Neural progenitor cell (in vitro differentiated cells): ENCODE data around the gene NTF3. TPM values are rescaled to one million over a fixed set of nuclear protein-coding genes. Genes with fewer than 3 reads are reported as not detected.

Source experiments
- DNase-seq: peaks from one replicate; pipeline ENCODE4 v3.0.0-alpha.2; 2016; ENCODE audit warnings: low spot score
- H2AFZ ChIP-seq: fragments of 200-600 bp; sonication (generic); replicated peaks from 2 replicates; pipeline ENCODE4 v1.6.1; 2016; ENCODE audit warnings: antibody characterized with exemption
- H3F3A ChIP-seq: fragments of 200-600 bp; sonication (generic); 2 replicates; pipeline ENCODE4 v1.6.1; 2016; ENCODE audit warnings: antibody characterized with exemption, low read depth
- H3K27ac ChIP-seq: fragments of 200-600 bp; sonication (generic); 2 replicates; pipeline ENCODE4 v1.5.1; 2016; ENCODE audit warnings: mild to moderate bottlenecking
- H3K27me3 ChIP-seq: fragments of 200-600 bp; sonication (generic); 2 replicates; pipeline ENCODE4 v1.6.1; 2016; ENCODE audit warnings: mild to moderate bottlenecking, moderate library complexity
- H3K36me3 ChIP-seq: fragments of 200-600 bp; sonication (generic); 2 replicates; pipeline ENCODE4 v1.5.1; 2016
- H3K4me1 ChIP-seq: fragments of 200-600 bp; sonication (generic); 2 replicates; pipeline ENCODE4 v1.6.1; 2016; ENCODE audit warnings: mixed run types
- H3K4me2 ChIP-seq: fragments of 200-600 bp; sonication (generic); 2 replicates; pipeline ENCODE4 v1.6.1; 2016
- H3K4me3 ChIP-seq: fragments of 200-600 bp; sonication (generic); 2 replicates; pipeline ENCODE4 v1.5.1; 2016
- H3K79me2 ChIP-seq: fragments of 200-600 bp; sonication (generic); 2 replicates; pipeline ENCODE4 v1.6.1; 2016; ENCODE audit warnings: low read depth
- H3K9ac ChIP-seq: fragments of 200-600 bp; sonication (generic); 2 replicates; pipeline ENCODE4 v1.6.1; 2016
- H3K9me3 ChIP-seq: fragments of 200-600 bp; sonication (generic); 2 replicates; pipeline ENCODE4 v1.5.1; 2016; ENCODE audit warnings: low read depth
- H4K20me1 ChIP-seq: fragments of 200-600 bp; sonication (generic); 2 replicates; pipeline ENCODE4 v1.6.1; 2016; ENCODE audit warnings: low read depth
- H3K27ac Mint-ChIP-seq: 3 replicates; pipeline ENCODE4 v1.8.0; 2021; ENCODE audit warnings: mixed read lengths
- H3K27me3 Mint-ChIP-seq: 2 replicates; pipeline ENCODE4 v1.8.0; 2022; ENCODE audit warnings: low read depth, mild to moderate bottlenecking, inconsistent platforms, moderate library complexity, mixed read lengths; ENCODE audit not compliant: insufficient read depth
- H3K36me3 Mint-ChIP-seq: 3 replicates; pipeline ENCODE4 v1.8.0; 2021; ENCODE audit warnings: mixed read lengths
- H3K4me1 Mint-ChIP-seq: 3 replicates; pipeline ENCODE4 v1.8.0; 2021; ENCODE audit warnings: mixed read lengths
- H3K4me3 Mint-ChIP-seq: 3 replicates; pipeline ENCODE4 v1.8.0; 2021; ENCODE audit warnings: mild to moderate bottlenecking, moderate library complexity, mixed read lengths
- H3K9me3 Mint-ChIP-seq: 3 replicates; pipeline ENCODE4 v1.8.0; 2020; ENCODE audit warnings: mixed read lengths
- EZH2 ChIP-seq: fragments of 200-600 bp; sonication (generic); IDR thresholded peaks from 2 replicates; pipeline ENCODE4 v1.6.1; 2017; ENCODE audit warnings: antibody characterized with exemption, mild to moderate bottlenecking, moderate library complexity
- EZH2phosphoT487 ChIP-seq: fragments of 200-600 bp; sonication (generic); IDR thresholded peaks from 2 replicates; pipeline ENCODE4 v1.6.1; 2017; ENCODE audit warnings: antibody characterized with exemption
- total RNA-seq: library from RNA; depleted of rRNA; stranded (reverse); fragments of >200 nt; gene quantifications from 2 replicates; pipeline ENCODE4 v1.2.3, GENCODE V29; 2015; ENCODE audit warnings: low replicate concordance
- TF ChIP-seq, protein P1 (sequence below): fragments of 200-600 bp; sonication (generic); IDR thresholded peaks from 2 replicates; pipeline ENCODE4 v1.5.1; 2017; ENCODE audit warnings: antibody characterized with exemption, mild to moderate bottlenecking

The NTF3 gene
- total RNA-seq, 1 donor from 2014 or later = 6.7 TPM

GRCh38 chr12:5470221-5470620 lies 38.3 kb downstream of the NTF3 start:
- Histone ChIP-seq H3K9ac (no peak overlapping the region), H2AFZ (no peak overlapping the region), H3K4me2 (no peak overlapping the region), H3K27ac (no peak overlapping the region), H4K20me1 (peaks cover 8% of the 10 kb centered on the region), H3K9me3 (no peaks in the 10 kb centered on the region), H3K27me3 (no peaks in the 10 kb centered on the region), H3K4me1 (no peaks in the 10 kb centered on the region), H3K4me3 (no peak overlapping the region), H3K36me3 (no peaks in the 10 kb centered on the region), H3F3A (no peaks in the 10 kb centered on the region), H3K79me2 (peaks cover 12% of the 10 kb centered on the region)
- no peak overlapping the region for H3K27ac Mint-ChIP-seq
- TF ChIP-seq, protein P1, sequence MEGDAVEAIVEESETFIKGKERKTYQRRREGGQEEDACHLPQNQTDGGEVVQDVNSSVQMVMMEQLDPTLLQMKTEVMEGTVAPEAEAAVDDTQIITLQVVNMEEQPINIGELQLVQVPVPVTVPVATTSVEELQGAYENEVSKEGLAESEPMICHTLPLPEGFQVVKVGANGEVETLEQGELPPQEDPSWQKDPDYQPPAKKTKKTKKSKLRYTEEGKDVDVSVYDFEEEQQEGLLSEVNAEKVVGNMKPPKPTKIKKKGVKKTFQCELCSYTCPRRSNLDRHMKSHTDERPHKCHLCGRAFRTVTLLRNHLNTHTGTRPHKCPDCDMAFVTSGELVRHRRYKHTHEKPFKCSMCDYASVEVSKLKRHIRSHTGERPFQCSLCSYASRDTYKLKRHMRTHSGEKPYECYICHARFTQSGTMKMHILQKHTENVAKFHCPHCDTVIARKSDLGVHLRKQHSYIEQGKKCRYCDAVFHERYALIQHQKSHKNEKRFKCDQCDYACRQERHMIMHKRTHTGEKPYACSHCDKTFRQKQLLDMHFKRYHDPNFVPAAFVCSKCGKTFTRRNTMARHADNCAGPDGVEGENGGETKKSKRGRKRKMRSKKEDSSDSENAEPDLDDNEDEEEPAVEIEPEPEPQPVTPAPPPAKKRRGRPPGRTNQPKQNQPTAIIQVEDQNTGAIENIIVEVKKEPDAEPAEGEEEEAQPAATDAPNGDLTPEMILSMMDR = no peak
- TF ChIP-seq EZH2phosphoT487 (no peak), EZH2 (no peak)
- DNase-seq = no peak
- H3K4me3 Mint-ChIP-seq = no peak overlapping the region
- no peaks in the 10 kb centered on the region for H3K27me3 Mint-ChIP-seq
- H3K4me1 Mint-ChIP-seq = peaks cover 13% of the 10 kb centered on the region
- no peaks in the 10 kb centered on the region for H3K36me3 Mint-ChIP-seq
- no peaks in the 10 kb centered on the region for H3K9me3 Mint-ChIP-seq

DNA sequence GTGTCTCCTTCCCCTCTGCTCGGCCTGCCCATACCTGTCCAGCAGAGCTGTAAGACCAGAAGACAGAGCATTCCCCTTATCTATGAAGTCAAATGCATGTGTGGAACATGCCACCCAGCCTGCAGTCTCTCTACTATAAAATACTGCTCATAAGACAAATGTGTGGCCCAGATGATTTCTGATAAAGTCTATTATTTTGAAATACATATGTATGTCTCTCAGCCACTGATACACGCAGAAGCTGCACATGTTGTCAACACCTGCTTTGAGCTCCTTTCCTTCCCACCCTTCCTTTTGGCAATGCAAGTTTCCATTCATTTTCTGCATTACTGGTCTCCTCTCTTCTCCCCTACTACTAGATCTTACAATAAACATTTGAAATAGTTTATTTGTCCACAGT lies 38.8 kb downstream of the NTF3 start:
- Histone ChIP-seq H4K20me1 (peaks cover 8% of the 10 kb centered on the region), H2AFZ (no peak overlapping the region), H3K9ac (no peak overlapping the region), H3K27me3 (no peaks in the 10 kb centered on the region), H3K4me3 (no peak overlapping the region), H3F3A (no peaks in the 10 kb centered on the region), H3K79me2 (peaks cover 12% of the 10 kb centered on the region), H3K27ac (no peak overlapping the region), H3K4me1 (no peaks in the 10 kb centered on the region), H3K4me2 (no peak overlapping the region), H3K9me3 (no peaks in the 10 kb centered on the region), H3K36me3 (no peaks in the 10 kb centered on the region)
- Mint-ChIP-seq H3K4me3 (no peak overlapping the region), H3K27ac (peak overlapping the region; percentile 40), H3K27me3 (no peaks in the 10 kb centered on the region), H3K36me3 (no peaks in the 10 kb centered on the region), H3K4me1 (peaks cover 13% of the 10 kb centered on the region), H3K9me3 (no peaks in the 10 kb centered on the region)
- TF ChIP-seq EZH2phosphoT487 (no peak), EZH2 (no peak)
- TF ChIP-seq, protein P1 = no peak
- no peak for DNase-seq

GRCh38 chr12:5473076-5473782 lies 41.3 kb downstream of the NTF3 start:
- H2AFZ ChIP-seq = no peak overlapping the region
- no peak overlapping the region for H3K9ac ChIP-seq
- H4K20me1 ChIP-seq = peaks cover 8% of the 10 kb centered on the region
- H3F3A ChIP-seq = peaks cover 10% of the 10 kb centered on the region
- H3K4me3 ChIP-seq = no peak overlapping the region
- TF ChIP-seq EZH2 = no peak
- TF ChIP-seq, protein P1 = no peak
- TF ChIP-seq EZH2phosphoT487 = no peak
- H3K4me1 ChIP-seq = peaks cover 14% of the 10 kb centered on the region
- peaks cover 29% of the 10 kb centered on the region for H3K79me2 ChIP-seq
- H3K27ac Mint-ChIP-seq = no peak overlapping the region
- no peaks in the 10 kb centered on the region for H3K36me3 ChIP-seq
- H3K9me3 ChIP-seq = no peaks in the 10 kb centered on the region
- no peaks in the 10 kb centered on the region for H3K27me3 ChIP-seq
- no peak overlapping the region for H3K27ac ChIP-seq
- DNase-seq = no peak
- no peak overlapping the region for H3K4me3 Mint-ChIP-seq
- no peak overlapping the region for H3K4me2 ChIP-seq
- H3K4me1 Mint-ChIP-seq = peaks cover 18% of the 10 kb centered on the region
- no peaks in the 10 kb centered on the region for H3K27me3 Mint-ChIP-seq
- H3K36me3 Mint-ChIP-seq = no peaks in the 10 kb centered on the region
- no peaks in the 10 kb centered on the region for H3K9me3 Mint-ChIP-seq
